Activated CD4-positive, alpha-beta T cell treated with anti-CD3 and anti-CD28 coated beads, Interleukin-2, Interleukin-4, amounts not matched to agents 100 ng/mL and 50 ng/mL, durations not matched to agents 16 hours and 8 hours (primary cell): ENCODE results near the gene PACRG.

Source experiments
- DNase-seq: peaks from one replicate; pipeline ENCODE4 v3.0.0-alpha.2; 2020; ENCODE audit warnings: low spot score

Gene PACRG

GRCh38 chr6:163243692-163244589, 516.2 kb downstream of the PACRG start:
- DNase-seq = no peak

GRCh38 chr6:163248051-163248450, 520.3 kb downstream of the PACRG start:
- DNase-seq = no peak

- DNase-seq = no peak
Observed at GRCh38 chr6:163249651-163250101, 521.9 kb downstream of the PACRG start.

- DNase-seq = no peak
Observed at GRCh38 chr6:163250116-163250515, 522.3 kb downstream of the PACRG start.

- no peak for DNase-seq
Observed at GRCh38 chr6:163252061-163252591, 524.4 kb downstream of the PACRG start.

- DNase-seq = no peak
Observed at GRCh38 chr6:163253556-163254213, 525.9 kb downstream of the PACRG start.

GRCh38 chr6:163254341-163254835, 526.6 kb downstream of the PACRG start:
- DNase-seq = no peak

- DNase-seq = no peak
Observed at GRCh38 chr6:163255265-163255664, 527.5 kb downstream of the PACRG start.

- no peak for DNase-seq
Observed at GRCh38 chr6:163259689-163260088, 531.9 kb downstream of the PACRG start.

- no peak for DNase-seq
Observed at GRCh38 chr6:163260111-163260895, 532.5 kb downstream of the PACRG start.

GRCh38 chr6:163260911-163261310, 533.1 kb downstream of the PACRG start:
- DNase-seq = no peak

GRCh38 chr6:163261361-163261760, 533.6 kb downstream of the PACRG start:
- DNase-seq = no peak

GRCh38 chr6:163262080-163262479, 534.3 kb downstream of the PACRG start:
- DNase-seq = no peak

GRCh38 chr6:163263196-163263595, 535.4 kb downstream of the PACRG start:
- no peak for DNase-seq

GRCh38 chr6:163263998-163264661, 536.4 kb downstream of the PACRG start:
- DNase-seq = no peak

- no peak for DNase-seq
Observed at GRCh38 chr6:163264662-163265035, 536.9 kb downstream of the PACRG start.

- DNase-seq = no peak
Observed at GRCh38 chr6:163281634-163282033, 553.9 kb downstream of the PACRG start.

GRCh38 chr6:163282672-163283071, 554.9 kb downstream of the PACRG start:
- no peak for DNase-seq

GRCh38 chr6:163284151-163284550, 556.4 kb downstream of the PACRG start:
- no peak for DNase-seq

- no peak for DNase-seq
Observed at GRCh38 chr6:163285691-163286090, 557.9 kb downstream of the PACRG start.

GRCh38 chr6:163287626-163288025, 559.9 kb downstream of the PACRG start:
- DNase-seq = no peak

- no peak for DNase-seq
Observed at GRCh38 chr6:163288066-163288465, 560.3 kb downstream of the PACRG start.
